ENCODE results near the gene PNKD. TPM values are rescaled to one million over a fixed set of nuclear protein-coding genes. Genes with fewer than 3 reads are reported as not detected.
A peak's percentile ranks its signal among the peaks of the same experiment; 100 is the strongest.

PNKD gene
- total and polyA plus RNA-seq, 8 donors = 17.2 to 89.1 (median 23.0) TPM

GRCh38 chr2:218386505-218387368 is 116.4 kb downstream of the PNKD start:
- peak in 1 of 4 donors; percentile 3 for ATAC-seq
- H3K36me3 ChIP-seq = no peaks in the 10 kb centered on the region
- TF ChIP-seq CTCF (IDR thresholded peaks at IDR 0.05) = no peak
- H3K27me3 ChIP-seq = no peaks in the 10 kb centered on the region
- intact Hi-C loops (cut with DNase I) = loop anchor here in 1 of 3 donors (10.0 kb wide), 1 partner anchor 202 kb away; no protein-coding TSS in a partner anchor
- no peak for FAIRE-seq
- H3K27ac ChIP-seq = peak overlapping the region; percentile 40 to 75 (median 46)
- peak in 1 of 6 donors; percentile 40 for DNase-seq
- H3K4me3 ChIP-seq = peak overlapping the region in 2 of 4 donors; percentile 33 to 40
- WGBS, 2 donors = 74 to 75% methylated on average over 23 of the region's 23 CpGs
- no peaks in the 10 kb centered on the region for H3K9me3 ChIP-seq
- H3K4me1 ChIP-seq = peaks cover 0 to 6% (median 0%) of the 10 kb centered on the region in 3 donors

- FAIRE-seq (no peak), DNase-seq (peak; percentile 56 to 82 (median 78)), ATAC-seq (peak; percentile 81 to 92 (median 86))
- Histone ChIP-seq H3K36me3 (no peaks in the 10 kb centered on the region), H3K27me3 (no peaks in the 10 kb centered on the region), H3K4me3 (peak overlapping the region; percentile 5 to 40 (median 33)), H3K4me1 (peaks cover 0 to 6% (median 0%) of the 10 kb centered on the region in 3 donors), H3K9me3 (no peaks in the 10 kb centered on the region), H3K27ac (peak overlapping the region; percentile 40 to 75 (median 46))
- 18 to 25% methylated on average over 36 to 38 of the region's 38 CpGs for WGBS, 2 donors
- no peak for TF ChIP-seq CTCF (IDR thresholded peaks at IDR 0.05)
- intact Hi-C loops (cut with DNase I) = loop anchor here in 1 of 3 donors (10.0 kb wide), 1 partner anchor 203 kb away; no protein-coding TSS in a partner anchor
Measured at GRCh38 chr2:218387369-218388194, 117.3 kb downstream of the PNKD start.

GRCh38 chr2:218389333-218390150 is 119.2 kb downstream of the PNKD start:
- Histone ChIP-seq H3K4me3 (no peak overlapping the region), H3K9me3 (no peaks in the 10 kb centered on the region), H3K36me3 (no peaks in the 10 kb centered on the region), H3K4me1 (peaks cover 0 to 6% (median 0%) of the 10 kb centered on the region in 3 donors), H3K27me3 (no peaks in the 10 kb centered on the region), H3K27ac (no peak overlapping the region)
- WGBS, 2 donors = 89 to 91% methylated on average over 17 of the region's 17 CpGs
- ATAC-seq (no peak), DNase-seq (no peak), FAIRE-seq (no peak)
- no peak for TF ChIP-seq CTCF (IDR thresholded peaks at IDR 0.05)
- intact Hi-C loops (cut with DNase I) = loop anchor here in 2 of 3 donors (5.0 to 10.0 kb wide), 3 partner anchors 115 to 205 kb away; partner anchors contain the start of genes AAMP (in 2 of the 2) and PNKD (in 2 of the 2)

- Histone ChIP-seq H3K27ac (no peak overlapping the region), H3K36me3 (no peaks in the 10 kb centered on the region), H3K9me3 (no peaks in the 10 kb centered on the region), H3K4me1 (peaks cover 0 to 6% (median 4%) of the 10 kb centered on the region in 3 donors), H3K4me3 (no peak overlapping the region), H3K27me3 (no peaks in the 10 kb centered on the region)
- 92 to 95% methylated on average over 23 of the region's 23 CpGs for WGBS, 2 donors
- no peak for FAIRE-seq
- TF ChIP-seq CTCF (IDR thresholded peaks at IDR 0.05) = no peak
- intact Hi-C loops (cut with DNase I) = loop anchor here in 2 of 3 donors (5.0 to 10.0 kb wide), 2 partner anchors 116 to 119 kb away; partner anchors contain the start of genes AAMP (in 2 of the 2) and PNKD (in 2 of the 2)
- peak in 1 of 6 donors; percentile 79 for DNase-seq
- no peak for ATAC-seq
Measured at GRCh38 chr2:218391202-218391601, 120.9 kb downstream of the PNKD start.
